ENCODE data around the gene ZNF90. TPM values are rescaled to one million over a fixed set of nuclear protein-coding genes. Genes with fewer than 3 reads are reported as not detected.
"Not testable (repeated sequence)": the region's sequence is repeated elsewhere in the genome, so short reads cannot be mapped to it uniquely, and the experiment has no call there.

The ZNF90 gene
- total RNA-seq, 4 donors from 2014 or later = 0.57 to 2.3 (median 1.5) TPM

DNA sequence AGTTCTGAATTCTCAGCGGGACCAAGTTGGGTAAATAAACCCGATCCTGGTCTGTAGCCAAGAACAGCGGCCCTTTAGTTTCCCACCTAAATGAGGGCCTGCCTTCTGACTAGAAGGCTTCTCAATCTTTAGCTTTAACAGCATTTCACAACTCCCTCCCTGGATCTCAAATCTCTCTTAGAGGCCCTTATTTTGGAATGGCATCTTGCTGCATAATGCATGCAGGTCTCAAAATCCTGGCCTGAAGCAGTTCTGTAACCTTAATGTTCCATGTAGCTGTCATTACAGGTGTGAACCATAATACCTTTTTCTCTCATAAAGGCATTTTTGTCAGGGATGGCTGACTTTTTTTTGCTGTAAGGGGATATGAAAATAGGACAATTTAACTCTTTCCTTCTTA is 29.5 kb downstream of the ZNF90 start:
- no peak for TF ChIP-seq POLR2A (IDR thresholded peaks at IDR 0.05)
- TF ChIP-seq, protein P1, sequence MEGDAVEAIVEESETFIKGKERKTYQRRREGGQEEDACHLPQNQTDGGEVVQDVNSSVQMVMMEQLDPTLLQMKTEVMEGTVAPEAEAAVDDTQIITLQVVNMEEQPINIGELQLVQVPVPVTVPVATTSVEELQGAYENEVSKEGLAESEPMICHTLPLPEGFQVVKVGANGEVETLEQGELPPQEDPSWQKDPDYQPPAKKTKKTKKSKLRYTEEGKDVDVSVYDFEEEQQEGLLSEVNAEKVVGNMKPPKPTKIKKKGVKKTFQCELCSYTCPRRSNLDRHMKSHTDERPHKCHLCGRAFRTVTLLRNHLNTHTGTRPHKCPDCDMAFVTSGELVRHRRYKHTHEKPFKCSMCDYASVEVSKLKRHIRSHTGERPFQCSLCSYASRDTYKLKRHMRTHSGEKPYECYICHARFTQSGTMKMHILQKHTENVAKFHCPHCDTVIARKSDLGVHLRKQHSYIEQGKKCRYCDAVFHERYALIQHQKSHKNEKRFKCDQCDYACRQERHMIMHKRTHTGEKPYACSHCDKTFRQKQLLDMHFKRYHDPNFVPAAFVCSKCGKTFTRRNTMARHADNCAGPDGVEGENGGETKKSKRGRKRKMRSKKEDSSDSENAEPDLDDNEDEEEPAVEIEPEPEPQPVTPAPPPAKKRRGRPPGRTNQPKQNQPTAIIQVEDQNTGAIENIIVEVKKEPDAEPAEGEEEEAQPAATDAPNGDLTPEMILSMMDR (IDR thresholded peaks at IDR 0.05) = no peak
- H3K27ac ChIP-seq = no peak overlapping the region
- no peaks in the 10 kb centered on the region for H3K4me1 ChIP-seq
- peaks cover 0 to 42% (median 0%) of the 10 kb centered on the region in 3 donors for H3K36me3 ChIP-seq
- peaks cover 0 to 73% (median 32%) of the 10 kb centered on the region in 3 donors for H3K9me3 ChIP-seq
- intact Hi-C loops (cut with DNase I) = no loop called here
- H3K27me3 ChIP-seq = no peaks in the 10 kb centered on the region
- no peak overlapping the region for H3K4me3 ChIP-seq
- WGBS, 2 donors = 63 to 100% methylated on average over 3 of the region's 3 CpGs
- DNase-seq = no peak

DNA sequence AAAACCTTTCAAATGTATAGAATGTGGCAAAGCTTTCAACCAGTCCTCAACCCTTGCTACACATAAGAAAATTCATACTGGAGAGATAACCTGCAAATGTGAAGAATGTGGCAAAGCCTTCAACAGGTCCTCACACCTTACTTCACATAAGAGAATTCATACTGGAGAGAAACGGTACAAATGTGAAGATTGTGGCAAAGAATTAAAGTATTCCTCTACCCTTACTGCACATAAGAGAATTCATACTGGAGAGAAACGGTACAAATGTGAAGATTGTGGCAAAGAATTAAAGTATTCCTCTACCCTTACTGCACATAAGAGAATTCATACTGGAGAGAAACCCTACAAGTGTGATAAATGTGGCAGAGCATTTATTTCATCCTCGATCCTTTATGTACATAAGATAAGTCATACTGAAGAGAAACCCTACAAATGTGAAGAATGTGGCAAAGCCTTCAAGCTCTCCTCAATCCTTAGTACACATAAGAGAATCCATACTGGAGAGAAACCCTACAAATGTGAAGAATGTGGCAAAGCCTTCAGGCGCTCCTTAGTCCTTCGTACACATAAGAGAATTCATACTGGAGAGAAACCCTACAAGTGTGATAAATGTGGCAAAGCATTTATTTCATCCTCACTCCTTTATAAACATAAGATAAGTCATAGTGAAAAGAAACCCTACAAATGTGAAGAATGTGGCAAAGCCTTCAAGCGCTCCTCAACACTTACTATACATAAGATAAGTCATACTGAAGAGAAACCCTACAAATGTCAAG is 40.5 kb downstream of the ZNF90 start:
- not testable (repeated sequence) for H3K27me3 ChIP-seq
- WGBS, 2 donors = 87 to 89% methylated on average over 6 of the region's 6 CpGs
- H3K36me3 ChIP-seq = peaks cover 0 to 52% (median 0%) of the 10 kb centered on the region in 3 donors

DNA sequence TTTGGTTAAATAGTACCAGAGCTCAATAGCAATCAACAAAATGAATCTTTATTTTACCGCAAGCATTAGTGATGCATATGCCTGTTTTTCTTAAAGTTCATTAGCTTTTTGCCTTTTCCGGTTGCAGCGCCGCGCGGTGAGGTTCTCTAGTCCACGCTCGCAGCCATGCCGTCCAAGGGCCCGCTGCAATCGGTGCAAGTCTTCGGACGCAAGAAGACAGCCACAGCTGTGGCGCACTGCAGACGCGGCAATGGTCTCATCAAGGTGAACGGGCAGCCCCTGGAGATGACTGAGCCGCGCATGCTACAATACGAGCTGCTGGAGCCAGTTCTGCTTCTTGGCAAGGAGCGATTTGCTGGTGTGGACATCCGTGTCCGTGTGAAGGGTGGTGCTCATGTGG is 47.1 kb downstream of the ZNF90 start:
- H3K36me3 ChIP-seq = peaks cover 0 to 35% (median 0%) of the 10 kb centered on the region in 3 donors
- 94 to 96% methylated on average over 18 to 19 of the region's 23 CpGs for WGBS, 2 donors
- H3K27ac ChIP-seq = no peak overlapping the region
- H3K4me1 ChIP-seq = no peaks in the 10 kb centered on the region
- no peaks in the 10 kb centered on the region for H3K27me3 ChIP-seq
- DNase-seq = no peak
- peaks cover 0 to 93% (median 38%) of the 10 kb centered on the region in 3 donors for H3K9me3 ChIP-seq
- no peak for TF ChIP-seq POLR2A (IDR thresholded peaks at IDR 0.05)
- TF ChIP-seq, protein P1 (IDR thresholded peaks at IDR 0.05) = no peak
- no peak overlapping the region for H3K4me3 ChIP-seq
- intact Hi-C loops (cut with DNase I) = no loop called here

More for the DNA sequence above, 40.5 kb downstream of the ZNF90 start:
- DNase-seq; H3K4me1 ChIP-seq; H3K27ac ChIP-seq; intact Hi-C loops (cut with DNase I); H3K4me3 ChIP-seq: not testable (repeated sequence)
- H3K9me3 ChIP-seq = peaks cover 5 to 99% (median 72%) of the 10 kb centered on the region in 3 donors

DNA sequence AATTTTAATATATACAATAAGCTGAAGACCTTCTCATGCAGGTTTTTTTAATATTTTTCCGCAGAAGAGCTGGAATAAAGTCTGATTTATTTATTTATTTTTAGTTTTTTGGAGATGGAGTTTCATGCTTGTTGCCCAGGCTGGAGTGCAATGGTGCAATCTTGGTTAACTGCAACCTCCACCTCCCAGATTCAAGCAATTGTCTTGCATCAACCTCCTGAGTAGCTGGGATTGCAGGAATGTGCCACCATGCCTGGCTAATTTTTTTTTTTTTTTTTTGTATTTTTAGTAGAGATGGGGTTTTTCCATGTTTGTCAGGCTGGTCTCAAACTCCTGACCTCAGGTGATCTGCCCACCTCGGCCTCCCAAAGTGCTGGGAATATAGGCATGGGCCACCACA is 55.1 kb downstream of the ZNF90 start:
- peaks cover 0 to 69% (median 15%) of the 10 kb centered on the region in 3 donors for H3K9me3 ChIP-seq
- DNase-seq = not testable (repeated sequence)
- 63 to 67% methylated on average over 2 of the region's 2 CpGs for WGBS, 2 donors

DNA sequence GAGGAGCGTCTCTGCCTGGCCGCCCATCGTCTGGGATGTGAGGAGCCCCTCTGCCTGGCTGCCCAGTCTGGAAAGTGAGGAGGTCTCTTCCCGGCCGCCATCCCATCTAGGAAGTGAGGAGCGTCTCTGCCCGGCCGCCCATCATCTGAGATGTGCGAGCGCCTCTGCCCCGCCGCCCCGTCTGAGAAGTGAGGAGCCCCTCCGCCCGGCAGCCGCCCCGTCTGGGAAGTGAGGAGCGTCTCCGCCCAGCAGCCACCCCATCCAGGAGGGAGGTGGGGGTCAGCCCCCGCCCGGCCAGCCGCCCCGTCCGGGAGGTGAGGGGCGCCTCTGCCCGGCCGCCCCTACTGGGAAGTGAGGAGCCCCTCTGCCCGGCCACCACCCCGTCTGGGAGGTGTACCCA is 59.9 kb downstream of the ZNF90 start:
- H3K4me1 ChIP-seq; intact Hi-C loops (cut with DNase I); H3K27me3 ChIP-seq; DNase-seq; H3K27ac ChIP-seq; H3K4me3 ChIP-seq; H3K36me3 ChIP-seq: not testable (repeated sequence)
- H3K9me3 ChIP-seq = peaks cover 0 to 49% (median 11%) of the 10 kb centered on the region in 3 donors
- no CpG with 5 or more reads among the region's 29 CpGs for WGBS, 2 donors

More for the DNA sequence above, 55.1 kb downstream of the ZNF90 start:
- H3K36me3 ChIP-seq; H3K4me3 ChIP-seq; intact Hi-C loops (cut with DNase I); H3K4me1 ChIP-seq; H3K27me3 ChIP-seq; H3K27ac ChIP-seq: not testable (repeated sequence)

DNA sequence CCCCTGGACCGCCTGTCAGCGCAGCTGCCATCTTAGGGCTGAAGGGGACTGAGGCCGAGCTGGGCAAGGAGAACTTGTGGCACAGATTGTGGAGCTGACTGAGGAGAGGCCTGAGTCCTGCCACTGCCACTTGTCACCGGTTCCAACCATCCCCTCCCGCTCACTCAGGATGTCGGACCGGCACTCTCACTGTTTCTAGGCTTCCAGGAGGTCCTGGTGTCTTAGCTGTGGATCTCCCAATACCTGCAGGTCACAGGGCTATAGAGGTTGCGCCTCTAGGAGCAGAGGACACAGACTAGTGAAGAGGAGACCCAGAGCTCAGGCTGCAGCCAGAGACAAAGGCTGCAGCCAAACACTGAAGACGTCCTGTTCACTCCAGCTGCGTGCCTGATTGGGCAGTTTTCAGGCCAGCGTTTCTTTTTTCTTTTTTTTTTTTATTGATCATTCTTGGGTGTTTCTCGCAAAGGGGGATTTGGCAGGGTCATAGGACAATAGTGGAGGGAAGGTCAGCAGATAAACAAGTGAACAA is 73.9 kb downstream of the ZNF90 start:
- H3K27ac ChIP-seq = no peak overlapping the region
- H3K4me3 ChIP-seq = no peak overlapping the region
- H3K27me3 ChIP-seq = no peaks in the 10 kb centered on the region
- no peaks in the 10 kb centered on the region for H3K4me1 ChIP-seq
- no peak for DNase-seq
- TF ChIP-seq, protein P1 (IDR thresholded peaks at IDR 0.05) = no peak
- no peak for TF ChIP-seq POLR2A (IDR thresholded peaks at IDR 0.05)
- 65 to 78% methylated on average over 8 to 10 of the region's 12 CpGs for WGBS, 2 donors
- peaks cover 0 to 19% (median 0%) of the 10 kb centered on the region in 3 donors for H3K9me3 ChIP-seq
- intact Hi-C loops (cut with DNase I) = no loop called here
- no peaks in the 10 kb centered on the region for H3K36me3 ChIP-seq

DNA sequence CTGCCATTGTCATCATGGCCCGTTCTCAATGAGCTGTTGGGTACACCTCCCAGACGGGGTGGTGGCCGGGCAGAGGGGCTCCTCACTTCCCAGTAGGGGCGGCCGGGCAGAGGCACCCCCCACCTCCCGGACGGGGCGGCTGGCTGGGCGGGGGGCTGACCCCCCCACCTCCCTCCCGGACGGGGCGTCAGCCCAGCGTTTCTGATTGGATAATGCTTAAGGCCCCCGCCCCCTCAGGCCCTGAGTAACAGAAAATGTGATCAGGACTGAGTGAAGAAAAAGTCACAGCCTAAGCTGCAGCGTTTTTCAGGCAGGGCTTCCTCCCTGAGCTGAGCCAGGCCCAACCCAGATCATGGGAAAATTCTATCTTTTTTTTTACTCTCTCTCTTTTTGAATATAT is 74.7 kb downstream of the ZNF90 start:
- 44 to 55% methylated on average over 1 to 3 of the region's 15 CpGs for WGBS, 2 donors
- peaks cover 0 to 19% (median 0%) of the 10 kb centered on the region in 3 donors for H3K9me3 ChIP-seq
- H3K4me1 ChIP-seq; H3K27ac ChIP-seq; H3K36me3 ChIP-seq; DNase-seq; H3K4me3 ChIP-seq; intact Hi-C loops (cut with DNase I); H3K27me3 ChIP-seq: not testable (repeated sequence)
